ENCODE measurements around the gene ARIH2. TPM values are rescaled to one million over a fixed set of nuclear protein-coding genes. Genes with fewer than 3 reads are reported as not detected.

The ARIH2 gene
- total RNA-seq, 4 donors from 2014 or later: 37.4 to 102 (median 79.9) TPM

GRCh38 chr3:48970586-48970985 is 51.9 kb downstream of the ARIH2 start:
- DNase-seq: no peak
- H3K4me1 ChIP-seq: no peaks in the 10 kb centered on the region
- no peaks in the 10 kb centered on the region for H3K36me3 ChIP-seq
- TF ChIP-seq CTCF (IDR thresholded peaks at IDR 0.05): no peak
- TF ChIP-seq POLR2A (IDR thresholded peaks at IDR 0.05): no peak
- no peaks in the 10 kb centered on the region for H3K9me3 ChIP-seq
- no peak overlapping the region for H3K4me3 ChIP-seq
- intact Hi-C loops (cut with DNase I; ENCODE audit: low total_unique reads): no loop called here
- no peak overlapping the region for H3K27ac ChIP-seq
- H3K27me3 ChIP-seq: no peaks in the 10 kb centered on the region

- DNase-seq: no peak
- no peaks in the 10 kb centered on the region for H3K4me1 ChIP-seq
- H3K27ac ChIP-seq: no peak overlapping the region
- TF ChIP-seq CTCF (IDR thresholded peaks at IDR 0.05) (no peak), POLR2A (IDR thresholded peaks at IDR 0.05) (no peak)
- no peaks in the 10 kb centered on the region for H3K27me3 ChIP-seq
- H3K36me3 ChIP-seq: no peaks in the 10 kb centered on the region
- intact Hi-C loops (cut with DNase I; ENCODE audit: low total_unique reads): no loop called here
- H3K4me3 ChIP-seq: no peak overlapping the region
- H3K9me3 ChIP-seq: no peaks in the 10 kb centered on the region
These were observed 55.6 kb downstream of the ARIH2 start for GRCh38 chr3:48974076-48974864.

- Histone ChIP-seq H3K27ac (no peak overlapping the region), H3K36me3 (no peaks in the 10 kb centered on the region), H3K4me3 (no peak overlapping the region), H3K4me1 (no peaks in the 10 kb centered on the region), H3K27me3 (no peaks in the 10 kb centered on the region), H3K9me3 (no peaks in the 10 kb centered on the region)
- intact Hi-C loops (cut with DNase I; ENCODE audit: low total_unique reads): no loop called here
- DNase-seq: no peak
- TF ChIP-seq CTCF (IDR thresholded peaks at IDR 0.05) (no peak), POLR2A (IDR thresholded peaks at IDR 0.05) (no peak)
These were observed 60.8 kb downstream of the ARIH2 start for GRCh38 chr3:48979451-48979850.

GRCh38 chr3:48980295-48980694 is 61.7 kb downstream of the ARIH2 start:
- Histone ChIP-seq H3K4me1 (no peaks in the 10 kb centered on the region), H3K9me3 (no peaks in the 10 kb centered on the region), H3K27ac (no peak overlapping the region), H3K27me3 (no peaks in the 10 kb centered on the region), H3K4me3 (no peak overlapping the region), H3K36me3 (no peaks in the 10 kb centered on the region)
- DNase-seq: no peak
- no peak for TF ChIP-seq POLR2A (IDR thresholded peaks at IDR 0.05)
- TF ChIP-seq CTCF (IDR thresholded peaks at IDR 0.05): no peak
- intact Hi-C loops (cut with DNase I; ENCODE audit: low total_unique reads): loop anchor here (10.0 kb wide), 1 partner anchor 465 kb away; no protein-coding TSS in a partner anchor

GRCh38 chr3:48982016-48982415 is 63.4 kb downstream of the ARIH2 start:
- H3K36me3 ChIP-seq: no peaks in the 10 kb centered on the region
- TF ChIP-seq POLR2A (IDR thresholded peaks at IDR 0.05): no peak
- TF ChIP-seq CTCF (IDR thresholded peaks at IDR 0.05): no peak
- no peaks in the 10 kb centered on the region for H3K4me1 ChIP-seq
- DNase-seq: no peak
- no peak overlapping the region for H3K4me3 ChIP-seq
- no peaks in the 10 kb centered on the region for H3K9me3 ChIP-seq
- intact Hi-C loops (cut with DNase I; ENCODE audit: low total_unique reads): loop anchor here (10.0 kb wide), 1 partner anchor 463 kb away; no protein-coding TSS in a partner anchor
- H3K27me3 ChIP-seq: no peaks in the 10 kb centered on the region
- no peak overlapping the region for H3K27ac ChIP-seq

Data from uterus (tissue), 4 donors.